PC-3 (cell line): Measurements from ENCODE around the gene RGS4. TPM values are rescaled to one million over a fixed set of nuclear protein-coding genes. Genes with fewer than 3 reads are reported as not detected.

Experiments
- ATAC-seq: fragments of 200-7000 bp; cut with Tn5 transposase; 2 replicates; pipeline ENCODE4 v1.9.1; 2020; ENCODE audit warnings: mild to moderate bottlenecking, moderate library complexity
- BruUV-seq: library from RNA; stranded (reverse); fragments of 400-500 nt; replicated peaks from 2 replicates; lab custom pipeline; 2021; lab: Mats Ljungman, UMichigan
- CTCF ChIA-PET: fragments of 300-600 bp; sonication (Branson Sonifier 250); formaldehyde crosslinking; loops from one replicate; lab custom pipeline; 2022; ENCODE audit warnings: antibody characterized with exemption; lab: Charles Lee
- POLR2A ChIA-PET: fragments of 300-600 bp; sonication (Branson Sonifier 250); formaldehyde crosslinking; loops from one replicate; lab custom pipeline; 2022; ENCODE audit warnings: antibody characterized with exemption; ENCODE audit not compliant: unreplicated experiment; lab: Charles Lee
- DNase-seq: peaks from one replicate; pipeline ENCODE4 v3.0.0-alpha.2; 2015
- H2AFZ ChIP-seq: fragments of 300-600 bp; sonication (generic); 2 replicates; pipeline ENCODE4 v1.6.0; 2016; ENCODE audit warnings: antibody characterized with exemption, low read length
- H3F3A ChIP-seq: fragments of 300-600 bp; sonication (generic); one replicate; pipeline ENCODE4 v1.6.0; 2017; ENCODE audit warnings: antibody characterized with exemption, low read length, control low read depth, mild to moderate bottlenecking; ENCODE audit not compliant: unreplicated experiment
- H3K27ac ChIP-seq: fragments of 300-600 bp; sonication (generic); 2 replicates; pipeline ENCODE4 v1.5.1; 2016; ENCODE audit warnings: mild to moderate bottlenecking, low read length
- H3K27me3 ChIP-seq: fragments of 300-600 bp; sonication (generic); 2 replicates; pipeline ENCODE4 v1.6.1; 2016; ENCODE audit warnings: low read length, mixed read lengths
- H3K36me3 ChIP-seq: fragments of 300-600 bp; sonication (generic); 2 replicates; pipeline ENCODE4 v1.6.1; 2016; ENCODE audit warnings: low read depth, mixed run types, low read length, mixed read lengths
- H3K4me1 ChIP-seq: fragments of 300-600 bp; sonication (generic); 2 replicates; pipeline ENCODE4 v1.5.1; 2016; ENCODE audit warnings: low read length; ENCODE audit not compliant: insufficient read depth
- H3K4me2 ChIP-seq: fragments of 300-600 bp; sonication (generic); 2 replicates; pipeline ENCODE4 v1.6.0; 2016; ENCODE audit warnings: low read length
- H3K4me3 ChIP-seq: fragments of 300-600 bp; sonication (generic); 2 replicates; pipeline ENCODE4 v1.5.1; 2016; ENCODE audit warnings: mild to moderate bottlenecking, low read length, mixed read lengths
- H3K79me2 ChIP-seq: fragments of 300-600 bp; sonication (generic); 2 replicates; pipeline ENCODE4 v1.6.1; 2017; ENCODE audit warnings: low read length, mixed read lengths
- H3K9ac ChIP-seq: fragments of 300-600 bp; sonication (generic); 2 replicates; pipeline ENCODE4 v1.6.0; 2016; ENCODE audit warnings: mild to moderate bottlenecking, low read length
- H3K9me2 ChIP-seq: fragments of 300-600 bp; sonication (generic); replicated peaks from 2 replicates; pipeline ENCODE4 v1.6.1; 2016; ENCODE audit warnings: mixed run types, low read length, mixed read lengths
- H3K9me3 ChIP-seq: fragments of 300-600 bp; sonication (generic); 2 replicates; pipeline ENCODE4 v1.6.1; 2016; ENCODE audit warnings: low read length, mixed read lengths
- H4K20me1 ChIP-seq: fragments of 300-600 bp; sonication (generic); 2 replicates; pipeline ENCODE4 v1.6.1; 2016; ENCODE audit warnings: low read length, mixed read lengths
- CTCF ChIP-seq: fragments of 300-600 bp; sonication (generic); conservative IDR thresholded peaks from 2 replicates; pipeline ENCODE4 v1.5.1; 2017; ENCODE audit warnings: antibody characterized with exemption, low read depth, mild to moderate bottlenecking, low read length
- EZH2 ChIP-seq: fragments of 300-600 bp; sonication (generic); IDR thresholded peaks from one replicate; pipeline ENCODE4 v1.6.1; 2017; ENCODE audit warnings: antibody characterized with exemption, mild to moderate bottlenecking, low read length; ENCODE audit not compliant: unreplicated experiment
- EZH2phosphoT487 ChIP-seq: fragments of 300-600 bp; sonication (generic); IDR thresholded peaks from 2 replicates; pipeline ENCODE4 v1.6.1; 2018; ENCODE audit warnings: mild to moderate bottlenecking, antibody characterized with exemption, low read length, borderline replicate concordance
- intact Hi-C: fragments of 100-400 bp; cut with micrococcal nuclease; formaldehyde crosslinking; loops from 2 replicates; pipeline ENCODE4 v1.9.0; 2023
- total RNA-seq: library from RNA; depleted of rRNA; stranded (reverse); fragments of >200 nt; gene quantifications from 2 replicates; pipeline ENCODE4 v1.2.3, GENCODE V29; 2014

The RGS4 gene
- total RNA-seq, 1 experiment from 2014 or later = 6.0 TPM

- Histone ChIP-seq H3F3A (no peaks in the 10 kb centered on the region), H3K36me3 (no peaks in the 10 kb centered on the region), H3K4me2 (peak overlapping the region; percentile 68), H3K27ac (no peak overlapping the region), H3K9me2 (no peaks in the 10 kb centered on the region), H3K4me1 (peaks cover 30% of the 10 kb centered on the region), H3K9me3 (no peaks in the 10 kb centered on the region), H4K20me1 (no peaks in the 10 kb centered on the region), H3K4me3 (peak overlapping the region; percentile 50), H3K27me3 (no peaks in the 10 kb centered on the region), H3K79me2 (no peaks in the 10 kb centered on the region), H3K9ac (peak overlapping the region; percentile 14), H2AFZ (peak overlapping the region; percentile 49)
- no peak for TF ChIP-seq CTCF
- no peak for TF ChIP-seq EZH2phosphoT487
- no peak for TF ChIP-seq EZH2
- CTCF ChIA-PET = interaction anchor here (0.5 to 3.1 kb wide), 15 partner anchors 21 to 222 kb away, joined by 3 to 25 read pairs (median 4); no protein-coding TSS in a partner anchor
- no peak for ATAC-seq
- POLR2A ChIA-PET = no interaction called here
- DNase-seq = no peak
- intact Hi-C loops = loop anchor here (1.0 to 5.0 kb wide), 6 partner anchors 130 to 221 kb away; no protein-coding TSS in a partner anchor
- BruUV-seq = TSS peak; percentile 70
Observed at GRCh38 chr1:163069655-163070277, 605 bp downstream of the RGS4 start.

- peak overlapping the region; percentile 52 for H3K4me2 ChIP-seq
- H3K9me2 ChIP-seq = no peaks in the 10 kb centered on the region
- H3K9me3 ChIP-seq = no peaks in the 10 kb centered on the region
- H3K4me3 ChIP-seq = no peak overlapping the region
- peak overlapping the region; percentile 16; the same call in 1 of the 2 replicates for H2AFZ ChIP-seq
- no peaks in the 10 kb centered on the region for H3K27me3 ChIP-seq
- H3K79me2 ChIP-seq = no peaks in the 10 kb centered on the region
- TF ChIP-seq CTCF = peak; percentile 87
- TF ChIP-seq EZH2 = no peak
- no peak for TF ChIP-seq EZH2phosphoT487
- CTCF ChIA-PET = interaction anchor here (0.5 to 1.5 kb wide), 7 partner anchors 96 to 245 kb away, joined by 3 to 12 read pairs (median 4); no protein-coding TSS in a partner anchor
- ATAC-seq (peak; percentile 68), DNase-seq (peak; percentile 97)
- no peaks in the 10 kb centered on the region for H3K36me3 ChIP-seq
- peak overlapping the region; percentile 79 for H3K27ac ChIP-seq
- POLR2A ChIA-PET = interaction anchor here (0.6 kb wide), 1 partner anchor 158 kb away, joined by 6 read pairs; no protein-coding TSS in a partner anchor
- BruUV-seq = no TSS peak
- no peaks in the 10 kb centered on the region for H3F3A ChIP-seq
- H3K9ac ChIP-seq = peak overlapping the region; percentile 31
- H3K4me1 ChIP-seq = peaks cover 30% of the 10 kb centered on the region
- H4K20me1 ChIP-seq = no peaks in the 10 kb centered on the region
- intact Hi-C loops = loop anchor here (1.0 to 5.0 kb wide), 4 partner anchors 100 to 244 kb away; no protein-coding TSS in a partner anchor
Observed at GRCh38 chr1:163071405-163072255, 2.5 kb downstream of the RGS4 start.
